Activated naive CD4-positive, alpha-beta T cell treated with anti-CD3 and anti-CD28 coated beads, Interleukin-2, amount 10 ng/mL, durations not matched to agents 7 days and 5 days (primary cell): ENCODE measurements around the gene DENND2A.

ENCODE experiments used
- CTCF ChIA-PET: fragments of 350-600 bp; sonication (Branson Sonifier 250); formaldehyde crosslinking; loops from one replicate; lab custom pipeline; 2021; ENCODE audit warnings: antibody characterized with exemption; lab: Charles Lee
- DNase-seq: peaks from one replicate; pipeline ENCODE4 v3.0.0-alpha.2; 2020
- H3K27ac Mint-ChIP-seq: one replicate; pipeline ENCODE4 v1.8.0; 2021; ENCODE audit warnings: mild to moderate bottlenecking, moderate library complexity, mixed read lengths
- H3K27me3 Mint-ChIP-seq: one replicate; pipeline ENCODE4 v1.8.0; 2021; ENCODE audit warnings: mild to moderate bottlenecking, mixed read lengths
- H3K36me3 Mint-ChIP-seq: one replicate; pipeline ENCODE4 v1.8.0; 2021; ENCODE audit warnings: mixed read lengths
- H3K4me1 Mint-ChIP-seq: one replicate; pipeline ENCODE4 v1.8.0; 2021; ENCODE audit warnings: mixed read lengths
- H3K4me3 Mint-ChIP-seq: one replicate; pipeline ENCODE4 v1.8.0; 2021; ENCODE audit warnings: mild to moderate bottlenecking, moderate library complexity, mixed read lengths
- H3K9me3 Mint-ChIP-seq: one replicate; pipeline ENCODE4 v1.8.0; 2021; ENCODE audit warnings: mixed read lengths

DENND2A gene

DNA sequence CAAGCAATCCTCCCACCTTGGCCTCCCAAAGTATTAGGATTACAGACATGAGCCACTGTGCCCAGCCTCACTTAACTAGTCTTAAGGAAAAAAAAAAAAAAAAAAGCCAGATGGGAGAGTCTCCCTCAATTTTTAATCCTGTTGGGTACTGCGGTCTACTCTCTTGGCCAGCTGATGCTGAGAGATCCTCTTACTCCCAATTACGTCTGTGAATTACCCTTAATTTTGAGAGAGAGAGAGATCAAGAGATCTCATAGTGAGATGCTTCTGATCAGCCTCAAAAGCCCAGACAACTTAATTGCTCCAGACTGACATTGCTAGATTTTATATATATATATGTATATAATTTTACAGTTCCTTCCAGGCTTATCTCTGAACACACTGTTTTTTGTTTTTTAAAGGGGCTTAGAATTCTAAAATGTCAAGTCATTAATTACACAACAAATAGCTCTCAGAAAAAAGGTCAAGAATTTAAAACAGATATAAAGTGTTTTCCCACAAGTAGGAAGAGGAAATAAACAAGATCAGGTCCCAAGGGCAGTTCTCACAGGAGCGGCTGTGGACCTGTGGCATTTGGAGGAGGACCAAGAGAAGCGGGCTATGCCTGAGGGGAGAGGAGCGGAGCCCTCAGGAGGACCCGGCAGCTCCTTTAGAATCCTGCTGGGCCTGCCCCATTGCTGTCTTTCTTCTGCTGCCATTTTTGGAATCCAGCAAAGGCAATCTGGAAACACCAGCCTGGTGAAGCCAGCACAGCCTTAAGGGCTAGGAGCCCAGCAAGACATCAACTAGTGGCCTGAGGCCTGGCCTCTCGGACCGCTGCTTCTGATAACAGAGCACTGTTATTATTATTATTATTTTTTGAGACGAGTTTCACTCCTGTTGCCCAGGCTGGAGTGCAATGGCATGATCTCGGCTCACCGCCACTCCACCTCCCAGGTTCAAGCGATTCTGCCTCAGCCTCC is 30.1 kb downstream of the DENND2A start:
- Mint-ChIP-seq H3K27ac (no peak overlapping the region), H3K9me3 (no peaks in the 10 kb centered on the region), H3K27me3 (peaks cover 5% of the 10 kb centered on the region), H3K4me3 (no peak overlapping the region), H3K36me3 (no peaks in the 10 kb centered on the region), H3K4me1 (no peaks in the 10 kb centered on the region)
- DNase-seq, result no peak
- CTCF ChIA-PET, result no interaction called here

DNA sequence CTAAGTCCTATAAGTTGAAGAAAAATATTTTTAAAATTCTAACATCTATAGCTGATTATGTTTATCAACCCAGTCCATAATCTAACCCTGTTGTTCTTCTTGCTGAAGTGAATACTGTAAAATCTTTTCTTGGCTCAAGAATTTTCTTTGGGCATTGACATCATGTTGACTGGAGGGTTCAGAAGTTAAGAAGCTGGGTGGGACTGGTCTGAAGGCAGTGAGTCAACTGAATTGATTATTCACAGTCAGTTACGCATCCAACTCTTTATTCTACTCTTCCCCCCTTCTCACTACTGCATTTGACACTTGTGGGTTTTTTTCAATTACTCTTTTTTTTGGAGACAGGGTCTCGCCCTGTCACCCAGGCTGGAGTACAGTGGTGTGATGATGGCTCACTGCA is 31.0 kb downstream of the DENND2A start:
- no peak for DNase-seq
- H3K4me3 Mint-ChIP-seq, result no peak overlapping the region
- no peaks in the 10 kb centered on the region for H3K36me3 Mint-ChIP-seq
- H3K27me3 Mint-ChIP-seq, result peaks cover 5% of the 10 kb centered on the region
- H3K27ac Mint-ChIP-seq, result no peak overlapping the region
- CTCF ChIA-PET, result no interaction called here
- no peaks in the 10 kb centered on the region for H3K9me3 Mint-ChIP-seq
- H3K4me1 Mint-ChIP-seq, result no peaks in the 10 kb centered on the region

DNA sequence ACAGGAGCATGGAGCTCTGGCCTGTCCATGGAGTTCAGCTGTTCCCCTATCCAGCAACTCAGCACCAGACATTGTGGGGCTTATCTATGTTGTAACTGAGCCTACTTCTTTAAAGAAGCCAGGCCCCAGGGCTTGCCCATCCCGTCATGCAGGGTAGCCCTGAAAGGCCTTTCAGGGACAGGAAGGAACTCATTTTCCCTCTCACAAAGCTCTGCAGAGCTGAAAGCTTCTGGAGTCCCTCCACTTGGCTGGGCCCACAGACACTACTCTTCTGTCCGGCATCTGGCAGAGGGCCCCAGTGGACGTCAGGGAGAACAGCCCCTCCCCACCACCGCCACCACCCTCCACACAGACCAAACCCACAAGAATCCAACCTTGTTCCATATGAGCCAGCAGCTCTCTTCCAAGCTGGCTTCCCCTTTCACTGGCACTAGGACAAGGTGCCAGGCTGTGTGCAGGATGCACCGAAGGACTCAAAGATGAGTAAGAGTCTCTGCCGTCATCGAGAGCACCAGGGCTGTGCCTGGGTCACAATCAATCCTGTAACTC is 33.1 kb downstream of the DENND2A start:
- Mint-ChIP-seq H3K9me3 (no peaks in the 10 kb centered on the region), H3K27ac (no peak overlapping the region)

DNA sequence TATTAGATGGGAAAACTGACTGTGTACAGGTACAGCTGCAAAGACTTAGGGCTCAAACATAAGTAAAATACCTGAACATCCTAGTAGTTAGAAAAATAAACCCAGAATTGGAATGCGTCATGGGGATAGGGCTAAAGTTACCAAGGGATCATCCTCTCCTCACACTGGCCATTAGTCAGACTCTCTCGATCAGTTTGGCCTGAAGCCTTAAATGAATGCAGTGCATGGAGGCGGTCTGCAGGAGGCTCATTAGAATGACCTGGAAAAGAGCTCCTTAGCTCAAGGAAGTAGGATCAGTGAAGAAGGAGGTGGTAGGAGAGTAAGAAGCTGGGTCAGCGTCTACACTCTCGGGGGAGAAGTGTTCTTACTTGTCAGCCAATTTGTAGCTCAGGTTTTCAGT is 35.3 kb downstream of the DENND2A start:
- H3K27ac Mint-ChIP-seq, result no peak overlapping the region
- H3K36me3 Mint-ChIP-seq, result no peaks in the 10 kb centered on the region
- DNase-seq, result no peak
- H3K4me3 Mint-ChIP-seq, result no peak overlapping the region
- no peaks in the 10 kb centered on the region for H3K9me3 Mint-ChIP-seq
- H3K4me1 Mint-ChIP-seq, result no peaks in the 10 kb centered on the region
- H3K27me3 Mint-ChIP-seq, result peaks cover 14% of the 10 kb centered on the region
- CTCF ChIA-PET, result no interaction called here

More for the DNA sequence above, 33.1 kb downstream of the DENND2A start:
- Mint-ChIP-seq H3K4me1 (no peaks in the 10 kb centered on the region), H3K27me3 (peaks cover 5% of the 10 kb centered on the region), H3K4me3 (no peak overlapping the region), H3K36me3 (no peaks in the 10 kb centered on the region)
- CTCF ChIA-PET, result interaction anchor here (0.9 kb wide), 1 partner anchor 12 kb away, joined by 3 read pairs; no protein-coding TSS in a partner anchor
- DNase-seq, result no peak

DNA sequence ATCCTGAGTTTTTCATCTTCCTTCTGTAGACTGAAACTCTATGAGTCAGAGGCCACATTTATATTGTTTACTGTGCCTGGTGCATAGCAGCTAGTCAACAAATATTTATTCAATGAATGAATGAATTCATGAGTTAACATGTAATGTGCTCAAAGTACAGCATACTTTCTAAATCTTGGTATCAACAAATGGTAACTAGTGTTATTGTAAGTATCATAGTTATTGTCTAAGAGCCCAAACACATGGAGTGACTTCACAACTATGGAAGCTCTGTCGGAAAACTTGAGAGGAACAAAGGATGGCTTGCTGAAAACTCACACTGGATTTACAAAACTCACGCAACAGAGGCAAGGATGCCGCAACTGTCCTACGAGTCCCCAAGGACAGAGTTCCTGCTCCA is 35.9 kb downstream of the DENND2A start:
- H3K4me1 Mint-ChIP-seq, result no peaks in the 10 kb centered on the region
- H3K36me3 Mint-ChIP-seq, result no peaks in the 10 kb centered on the region
- no peak overlapping the region for H3K4me3 Mint-ChIP-seq
- H3K27me3 Mint-ChIP-seq, result peaks cover 14% of the 10 kb centered on the region
- H3K27ac Mint-ChIP-seq, result no peak overlapping the region
- CTCF ChIA-PET, result no interaction called here
- no peaks in the 10 kb centered on the region for H3K9me3 Mint-ChIP-seq
- DNase-seq, result no peak

DNA sequence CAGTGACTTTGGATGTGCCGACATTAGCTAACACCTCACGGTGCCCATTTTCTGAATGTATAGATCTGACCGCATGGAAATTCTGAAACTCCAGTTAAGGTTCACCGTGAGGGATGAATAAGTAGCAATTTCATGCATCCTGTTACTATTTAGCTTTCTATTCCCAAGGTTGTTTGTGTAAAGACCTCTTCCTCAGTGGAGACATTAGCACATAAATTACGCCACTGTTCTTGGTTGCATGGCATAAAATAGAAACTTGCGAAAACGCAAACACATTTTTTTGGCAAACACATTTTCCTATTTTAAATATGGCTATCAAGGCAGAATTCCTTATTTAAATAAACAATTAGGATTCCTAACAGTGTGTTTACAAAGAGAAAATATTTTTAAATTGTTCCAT is 36.5 kb downstream of the DENND2A start:
- DNase-seq, result no peak
- H3K4me3 Mint-ChIP-seq, result no peak overlapping the region
- H3K27ac Mint-ChIP-seq, result no peak overlapping the region
- CTCF ChIA-PET, result no interaction called here
- H3K36me3 Mint-ChIP-seq, result no peaks in the 10 kb centered on the region
- no peaks in the 10 kb centered on the region for H3K9me3 Mint-ChIP-seq
- H3K4me1 Mint-ChIP-seq, result no peaks in the 10 kb centered on the region
- H3K27me3 Mint-ChIP-seq, result peaks cover 14% of the 10 kb centered on the region

DNA sequence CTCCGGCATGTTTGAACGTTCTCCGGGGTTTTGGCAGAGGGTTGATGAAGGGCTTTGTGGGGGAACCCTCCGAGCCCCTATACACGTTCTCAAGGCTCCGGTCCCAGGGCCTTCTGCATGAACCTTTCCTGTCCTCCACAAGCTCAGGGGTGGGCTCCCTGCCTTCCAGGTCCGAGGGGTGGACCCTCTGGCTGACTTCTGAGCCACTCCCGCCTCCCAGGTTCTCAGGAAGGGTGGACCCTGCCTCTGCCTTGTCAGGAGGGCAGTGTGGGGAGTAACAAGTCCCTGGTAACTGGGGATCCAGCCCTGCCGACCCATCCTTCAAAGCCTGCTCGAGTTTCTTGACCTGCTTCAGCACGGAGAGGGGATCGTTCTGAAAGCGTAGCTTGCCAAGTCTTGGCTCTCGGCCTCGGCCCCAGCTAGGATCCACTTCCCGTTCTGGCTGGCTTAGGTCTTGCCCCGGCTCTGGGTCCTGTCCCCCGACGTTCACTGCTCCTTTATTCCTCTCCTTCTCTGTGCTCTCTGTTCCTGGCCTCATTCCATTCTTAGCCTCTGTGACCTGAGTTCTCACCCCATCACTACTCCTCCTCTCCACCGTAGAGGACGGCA is 38.9 kb downstream of the DENND2A start:
- CTCF ChIA-PET, result no interaction called here
- Mint-ChIP-seq H3K27ac (no peak overlapping the region), H3K9me3 (no peaks in the 10 kb centered on the region), H3K4me3 (no peak overlapping the region), H3K36me3 (no peaks in the 10 kb centered on the region), H3K4me1 (no peaks in the 10 kb centered on the region), H3K27me3 (peaks cover 18% of the 10 kb centered on the region)
- no peak for DNase-seq

DNA sequence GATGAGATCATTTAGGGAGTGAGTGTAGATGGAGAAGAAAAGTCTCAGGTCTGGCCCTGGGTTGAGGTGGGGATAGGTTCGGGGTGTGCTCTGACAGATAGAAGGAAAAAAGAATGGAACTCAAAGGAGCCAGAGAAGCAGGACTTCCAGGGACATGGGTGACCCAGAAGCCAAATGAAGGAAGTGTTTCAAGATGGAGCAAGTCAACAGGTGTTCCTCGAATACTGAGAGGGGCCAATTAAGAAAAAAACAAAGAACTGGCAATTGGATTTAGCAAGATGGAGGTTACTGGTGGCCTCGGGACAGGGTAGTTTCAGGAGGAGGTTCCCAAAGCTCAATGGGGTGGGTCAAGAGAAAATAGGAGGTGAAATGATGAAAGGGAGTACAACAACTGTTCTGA is 40.3 kb downstream of the DENND2A start:
- Mint-ChIP-seq H3K4me3 (no peak overlapping the region), H3K4me1 (no peaks in the 10 kb centered on the region), H3K27me3 (peaks cover 22% of the 10 kb centered on the region), H3K9me3 (no peaks in the 10 kb centered on the region), H3K36me3 (no peaks in the 10 kb centered on the region), H3K27ac (no peak overlapping the region)
- CTCF ChIA-PET, result no interaction called here
- DNase-seq, result no peak

DNA sequence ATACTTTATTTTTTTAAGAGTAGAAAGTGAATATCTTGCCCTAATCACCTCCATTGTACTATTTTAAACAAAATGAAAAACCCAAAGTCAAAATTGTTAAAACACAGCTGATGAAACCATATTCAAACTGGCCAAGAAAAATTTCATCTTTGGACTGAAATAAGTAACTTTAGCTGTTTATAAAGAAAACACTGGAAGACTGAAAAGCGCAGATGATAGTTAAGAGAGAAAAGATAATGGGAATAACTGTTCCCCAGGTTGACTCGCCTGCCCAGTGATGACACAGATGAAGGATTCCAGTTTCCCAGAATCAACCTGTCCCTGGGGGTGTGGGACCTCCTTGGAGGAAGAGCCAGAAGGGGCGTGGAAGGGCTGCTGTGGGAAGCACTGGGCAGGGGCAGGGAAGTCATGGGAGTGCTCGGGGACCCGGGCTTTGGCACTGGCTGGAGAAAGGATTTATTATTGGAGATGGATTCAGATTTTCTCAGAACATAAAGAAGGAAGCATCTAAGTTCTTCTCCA is 43.1 kb downstream of the DENND2A start:
- CTCF ChIA-PET, result no interaction called here
- H3K27ac Mint-ChIP-seq, result no peak overlapping the region
- H3K4me3 Mint-ChIP-seq, result no peak overlapping the region
- H3K9me3 Mint-ChIP-seq, result no peaks in the 10 kb centered on the region
- H3K27me3 Mint-ChIP-seq, result peaks cover 30% of the 10 kb centered on the region
- DNase-seq, result no peak
- no peaks in the 10 kb centered on the region for H3K36me3 Mint-ChIP-seq
- peaks cover 4% of the 10 kb centered on the region for H3K4me1 Mint-ChIP-seq

DNA sequence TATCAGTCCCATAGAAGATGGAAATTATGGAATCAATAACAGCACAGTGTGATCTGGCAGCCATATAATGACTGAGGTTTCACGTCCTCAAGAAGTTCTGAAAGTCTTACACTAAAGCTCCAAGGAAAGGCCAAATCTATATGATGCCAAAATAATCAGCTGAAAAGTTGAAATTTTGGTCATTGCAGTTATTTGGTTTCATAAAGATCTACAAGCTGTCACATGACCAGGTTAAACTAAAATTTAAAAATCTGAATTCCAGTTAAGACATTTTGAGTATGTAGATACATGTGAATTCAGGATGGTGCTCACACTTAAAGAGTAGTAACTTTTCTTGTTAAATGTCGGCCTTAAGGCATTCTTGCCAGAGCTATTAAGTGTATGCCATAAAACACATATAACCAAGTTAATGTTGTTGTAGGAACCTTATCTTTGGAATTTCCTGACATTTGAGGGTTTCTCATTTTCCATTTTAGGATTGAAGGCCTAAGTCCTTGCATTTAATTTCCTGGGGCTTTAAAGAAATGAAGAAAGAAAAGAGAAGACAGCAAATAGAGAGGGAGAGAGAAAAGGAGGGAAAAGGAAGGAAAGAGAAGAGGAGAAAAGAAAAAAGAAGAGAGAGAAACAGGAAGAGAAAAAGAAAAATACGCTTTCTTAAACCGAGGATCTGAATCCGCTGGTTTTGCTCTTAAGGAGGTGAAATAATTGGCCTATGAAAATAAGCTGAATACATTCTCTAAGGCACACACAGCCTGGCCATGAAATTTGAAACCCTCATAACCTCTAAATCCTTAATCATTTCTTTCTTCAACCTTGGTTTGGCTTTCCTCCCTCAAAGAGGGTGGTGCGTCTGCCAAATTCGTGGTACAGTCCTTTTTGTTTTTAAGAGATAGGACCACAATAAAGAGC is 43.8 kb downstream of the DENND2A start:
- no peak for DNase-seq
- no peaks in the 10 kb centered on the region for H3K36me3 Mint-ChIP-seq
- H3K4me3 Mint-ChIP-seq, result no peak overlapping the region
- H3K27me3 Mint-ChIP-seq, result peaks cover 24% of the 10 kb centered on the region
- no peaks in the 10 kb centered on the region for H3K9me3 Mint-ChIP-seq
- CTCF ChIA-PET, result interaction anchor here (0.7 kb wide), 1 partner anchor 10 kb away, joined by 3 read pairs; no protein-coding TSS in a partner anchor
- peaks cover 4% of the 10 kb centered on the region for H3K4me1 Mint-ChIP-seq
- no peak overlapping the region for H3K27ac Mint-ChIP-seq

DNA sequence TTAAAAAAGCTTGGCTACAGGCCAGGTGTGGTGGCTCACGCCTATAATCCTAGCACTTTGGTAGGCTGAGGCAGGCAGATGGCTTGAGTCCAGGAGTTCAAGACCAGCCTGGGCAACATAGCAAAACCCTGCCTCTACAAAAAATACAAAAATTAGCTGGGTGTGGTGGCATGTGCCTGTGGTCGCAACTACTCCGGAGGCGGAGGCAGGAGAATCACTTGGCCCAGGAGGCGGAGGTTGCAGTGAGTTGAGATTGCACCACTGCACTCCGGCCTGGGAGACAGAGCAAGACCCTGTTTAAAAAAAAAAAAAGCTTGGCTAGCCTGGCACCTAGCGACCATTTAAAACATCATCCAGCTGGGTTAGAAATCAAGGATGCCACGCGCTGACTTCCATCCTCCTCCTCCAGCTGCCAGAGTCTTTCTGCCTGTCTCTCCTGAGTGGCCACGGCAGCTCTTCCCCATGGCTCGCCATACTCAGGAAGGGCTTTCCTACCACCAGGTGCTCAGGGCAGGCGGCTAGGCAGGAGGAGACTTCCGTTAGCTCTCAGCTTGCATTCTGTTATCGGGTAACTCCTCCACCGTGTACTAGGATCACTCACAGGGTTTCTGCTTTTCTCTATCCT is 45.0 kb downstream of the DENND2A start:
- Mint-ChIP-seq H3K9me3 (no peaks in the 10 kb centered on the region), H3K36me3 (no peaks in the 10 kb centered on the region), H3K27me3 (peaks cover 26% of the 10 kb centered on the region), H3K4me1 (peaks cover 4% of the 10 kb centered on the region), H3K4me3 (no peak overlapping the region), H3K27ac (no peak overlapping the region)
- DNase-seq, result no peak
- CTCF ChIA-PET, result interaction anchor here (1.2 kb wide), 1 partner anchor 11 kb away, joined by 3 read pairs; no protein-coding TSS in a partner anchor

DNA sequence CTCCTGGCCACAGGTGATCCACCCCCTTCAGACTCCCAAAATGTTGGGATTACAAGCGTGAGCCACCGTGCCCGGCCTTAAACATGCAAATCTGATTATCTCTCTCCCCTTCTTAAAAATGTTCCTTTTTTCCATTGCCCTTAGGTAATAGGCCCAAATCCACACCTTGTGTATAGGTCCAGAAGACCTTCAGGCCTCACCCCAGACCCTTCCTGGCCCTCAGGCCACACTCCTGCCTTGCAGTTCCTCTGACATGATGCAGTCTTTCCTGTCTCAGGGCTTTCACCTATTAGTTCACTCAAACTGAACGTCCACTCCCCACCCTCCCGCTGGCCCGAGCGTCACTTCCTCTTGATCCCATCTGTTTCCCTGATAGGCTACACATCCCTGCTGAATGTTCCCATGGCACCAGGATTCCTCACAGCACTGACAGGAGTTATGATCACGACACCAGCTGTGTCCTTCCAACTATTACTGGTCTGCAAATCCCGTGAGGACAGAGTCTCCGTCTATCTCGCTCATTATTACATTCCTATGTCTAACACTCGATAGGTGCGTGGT is 46.4 kb downstream of the DENND2A start:
- Mint-ChIP-seq H3K4me3 (no peak overlapping the region), H3K4me1 (peaks cover 4% of the 10 kb centered on the region), H3K9me3 (no peaks in the 10 kb centered on the region), H3K27ac (no peak overlapping the region), H3K36me3 (no peaks in the 10 kb centered on the region), H3K27me3 (peaks cover 26% of the 10 kb centered on the region)
- CTCF ChIA-PET, result interaction anchor here (0.7 to 1.2 kb wide), 2 partner anchors 13 to 296 kb away, joined by 3 read pairs; no protein-coding TSS in a partner anchor
- DNase-seq, result no peak

DNA sequence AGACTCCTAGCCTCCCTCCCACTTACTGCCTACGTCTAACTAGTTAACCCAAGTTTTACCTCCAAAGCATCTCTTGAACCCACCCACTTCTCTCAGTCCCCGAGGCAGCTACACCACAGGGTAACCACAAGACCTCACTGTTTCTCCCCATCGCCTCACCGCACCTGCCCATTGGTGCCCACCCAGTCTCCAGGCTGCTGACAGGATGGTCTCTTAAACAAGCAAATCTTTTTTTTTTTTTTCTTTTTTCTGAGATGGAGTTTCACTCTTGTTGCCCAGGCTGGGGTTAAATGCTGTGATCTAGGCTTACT is 47.0 kb downstream of the DENND2A start:
- CTCF ChIA-PET, result interaction anchor here (0.7 kb wide), 1 partner anchor 296 kb away, joined by 3 read pairs; no protein-coding TSS in a partner anchor
- H3K9me3 Mint-ChIP-seq, result no peaks in the 10 kb centered on the region

More for the DNA sequence above, 47.0 kb downstream of the DENND2A start:
- Mint-ChIP-seq H3K4me1 (peaks cover 4% of the 10 kb centered on the region), H3K27ac (no peak overlapping the region), H3K36me3 (no peaks in the 10 kb centered on the region), H3K27me3 (peaks cover 28% of the 10 kb centered on the region), H3K4me3 (no peak overlapping the region)
- DNase-seq, result no peak
